ENCODE results near the gene RLN3. TPM values are rescaled to one million over a fixed set of nuclear protein-coding genes. Genes with fewer than 3 reads are reported as not detected.

RLN3 gene
- total and polyA plus RNA-seq, 9 of the 15 experiments (the other 6 are each of a cell fraction or from before 2014, with no cell fraction given): 0.31 to 1.2 (median 0.71) TPM; not detected in 6

DNA sequence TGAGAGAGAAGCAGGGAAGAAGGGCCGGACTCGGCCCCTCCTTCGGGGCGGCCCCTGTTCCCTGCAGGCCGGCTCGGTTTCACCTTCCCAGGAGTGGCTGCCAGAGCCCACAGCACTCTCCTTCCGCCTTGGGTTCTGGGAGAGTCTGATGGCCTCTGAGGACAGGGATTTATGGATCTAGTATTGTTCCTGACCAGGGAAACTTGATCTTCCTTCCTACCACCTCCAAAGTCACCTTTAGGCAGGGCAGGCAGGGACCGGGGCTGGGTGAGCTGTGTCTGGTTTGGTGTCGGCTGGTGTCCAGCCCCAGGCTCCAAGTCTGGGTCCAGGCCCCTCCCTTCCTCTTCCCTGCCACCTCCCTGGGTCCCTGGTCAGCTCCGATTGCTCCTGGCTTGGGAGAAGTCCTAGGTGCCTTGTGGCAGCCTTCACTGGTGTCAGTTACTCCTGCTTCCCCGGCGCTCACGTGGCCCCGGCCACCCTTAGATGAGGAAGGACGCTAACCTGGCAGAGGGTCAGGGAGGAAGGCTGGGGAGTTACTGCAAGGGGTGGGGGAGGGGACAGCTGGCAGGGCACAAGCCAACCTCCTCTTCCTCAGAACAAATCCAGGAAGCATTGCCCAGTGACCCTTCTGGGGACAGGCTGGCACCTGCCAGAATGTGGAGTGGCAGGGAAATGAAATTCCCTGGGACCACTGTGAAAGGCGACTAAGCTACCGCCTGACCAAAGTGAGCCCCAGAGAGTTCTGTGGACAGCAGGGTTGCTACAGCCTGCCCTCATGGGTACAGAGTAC is 40.7 kb upstream of the RLN3 start:
- in situ Hi-C loops (cut with MboI): no loop called here
- no TSS peak for BruUV-seq (replicated peaks)

More for the DNA sequence above, 40.7 kb upstream of the RLN3 start:
- no peak for FAIRE-seq
- CTCF ChIA-PET (ENCODE audit: low intra/inter-chr PET ratio): no interaction called here
- Histone ChIP-seq H2AFZ (ENCODE audit: low read depth, low read length) (no peak overlapping the region), H3K4me1 (replicated peaks in 1 of 2; ENCODE audit: control insufficient read depth in 2 of 2, insufficient read depth in 2 of 2, low read length in 2 of 2) (peaks cover 0 to 41% of the 10 kb centered on the region in 2 experiments; a peak in 2 of 5 replicates), H3K36me3 (ENCODE audit: control insufficient read depth, insufficient read depth, low read length) (peaks cover 40% of the 10 kb centered on the region; the same call in 1 of the 3 replicates), H3K79me2 (ENCODE audit: control insufficient read depth, insufficient read depth, low read length) (no peaks in the 10 kb centered on the region; the same call in 2 of the 3 replicates), H3K27me3 (ENCODE audit: control insufficient read depth in 2 of 2, insufficient read depth in 2 of 2, low read length in 2 of 2) (no peaks in the 10 kb centered on the region), H3K27ac (ENCODE audit: extremely low read depth, low read depth, low read length) (no peak overlapping the region), H3K9me1 (ENCODE audit: control insufficient read depth, insufficient read depth, low read length) (peaks cover 6% of the 10 kb centered on the region), H3K4me3 (no peak overlapping the region), H3K9me3 (replicated peaks; ENCODE audit: control insufficient read depth, insufficient read depth, low read depth, low read length) (no peaks in the 10 kb centered on the region), H4K20me1 (replicated peaks; ENCODE audit: control insufficient read depth, insufficient read depth, low read length) (no peaks in the 10 kb centered on the region), H3K9ac (ENCODE audit: insufficient read depth in 1 of 2, low read depth in 2 of 2, low read length in 2 of 2) (peak overlapping the region in 1 of 2 experiments; percentile 48; a peak in 1 of 4 replicates), H3K4me2 (ENCODE audit: insufficient read depth, low read length) (no peak overlapping the region)
- DNase-seq (ENCODE audit: extremely low read depth in 1 of 4, low spot score in 3 of 4): no peak
- intact Hi-C loops (cut with micrococcal nuclease): no loop called here
- whole genome bisulfite sequencing (ENCODE audit: insufficient coverage, low coverage, missing lambda C conversion rate): 85% methylated on average over 16 of the region's 17 CpGs
- POLR2A ChIA-PET: interaction anchor here (1.5 to 1.8 kb wide), 2 partner anchors 18 to 19 kb away, joined by 3 to 8 read pairs; partner anchors contain the start of gene RFX1
- no peak for ATAC-seq
- TF ChIP-seq DMBX1 (CRISPR knock-in tag; IDR thresholded peaks at IDR 0.05; ENCODE audit: borderline replicate concordance) (no peak), RFX5 (IDR thresholded peaks at IDR 0.05; ENCODE audit: low read depth, low read length) (no peak)
- TF ChIP-seq, protein P1, sequence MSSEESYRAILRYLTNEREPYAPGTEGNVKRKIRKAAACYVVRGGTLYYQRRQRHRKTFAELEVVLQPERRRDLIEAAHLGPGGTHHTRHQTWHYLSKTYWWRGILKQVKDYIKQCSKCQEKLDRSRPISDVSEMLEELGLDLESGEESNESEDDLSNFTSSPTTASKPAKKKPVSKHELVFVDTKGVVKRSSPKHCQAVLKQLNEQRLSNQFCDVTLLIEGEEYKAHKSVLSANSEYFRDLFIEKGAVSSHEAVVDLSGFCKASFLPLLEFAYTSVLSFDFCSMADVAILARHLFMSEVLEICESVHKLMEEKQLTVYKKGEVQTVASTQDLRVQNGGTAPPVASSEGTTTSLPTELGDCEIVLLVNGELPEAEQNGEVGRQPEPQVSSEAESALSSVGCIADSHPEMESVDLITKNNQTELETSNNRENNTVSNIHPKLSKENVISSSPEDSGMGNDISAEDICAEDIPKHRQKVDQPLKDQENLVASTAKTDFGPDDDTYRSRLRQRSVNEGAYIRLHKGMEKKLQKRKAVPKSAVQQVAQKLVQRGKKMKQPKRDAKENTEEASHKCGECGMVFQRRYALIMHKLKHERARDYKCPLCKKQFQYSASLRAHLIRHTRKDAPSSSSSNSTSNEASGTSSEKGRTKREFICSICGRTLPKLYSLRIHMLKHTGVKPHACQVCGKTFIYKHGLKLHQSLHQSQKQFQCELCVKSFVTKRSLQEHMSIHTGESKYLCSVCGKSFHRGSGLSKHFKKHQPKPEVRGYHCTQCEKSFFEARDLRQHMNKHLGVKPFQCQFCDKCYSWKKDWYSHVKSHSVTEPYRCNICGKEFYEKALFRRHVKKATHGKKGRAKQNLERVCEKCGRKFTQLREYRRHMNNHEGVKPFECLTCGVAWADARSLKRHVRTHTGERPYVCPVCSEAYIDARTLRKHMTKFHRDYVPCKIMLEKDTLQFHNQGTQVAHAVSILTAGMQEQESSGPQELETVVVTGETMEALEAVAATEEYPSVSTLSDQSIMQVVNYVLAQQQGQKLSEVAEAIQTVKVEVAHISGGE (CRISPR knock-in tag; IDR thresholded peaks at IDR 0.05): no peak
- TF ChIP-seq, protein P2, sequence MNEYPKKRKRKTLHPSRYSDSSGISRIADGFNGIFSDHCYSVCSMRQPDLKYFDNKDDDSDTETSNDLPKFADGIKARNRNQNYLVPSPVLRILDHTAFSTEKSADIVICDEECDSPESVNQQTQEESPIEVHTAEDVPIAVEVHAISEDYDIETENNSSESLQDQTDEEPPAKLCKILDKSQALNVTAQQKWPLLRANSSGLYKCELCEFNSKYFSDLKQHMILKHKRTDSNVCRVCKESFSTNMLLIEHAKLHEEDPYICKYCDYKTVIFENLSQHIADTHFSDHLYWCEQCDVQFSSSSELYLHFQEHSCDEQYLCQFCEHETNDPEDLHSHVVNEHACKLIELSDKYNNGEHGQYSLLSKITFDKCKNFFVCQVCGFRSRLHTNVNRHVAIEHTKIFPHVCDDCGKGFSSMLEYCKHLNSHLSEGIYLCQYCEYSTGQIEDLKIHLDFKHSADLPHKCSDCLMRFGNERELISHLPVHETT (CRISPR knock-in tag; conservative IDR thresholded peaks at IDR 0.05 in 1 of 2, IDR thresholded peaks at IDR 0.05 in 1 of 2): no peak

Measured in K562 (cell line).